Measurements from ENCODE around the gene REC114.

The REC114 gene

GRCh38 chr15:73601451-73602445 is 158.8 kb downstream of the REC114 start:
- in situ Hi-C loops (cut with MboI; ENCODE audit: low sequenced_read_pairs) = no loop called here

GRCh38 chr15:73602446-73602843 is 159.5 kb downstream of the REC114 start:
- in situ Hi-C loops (cut with MboI; ENCODE audit: low sequenced_read_pairs) = no loop called here

DNA sequence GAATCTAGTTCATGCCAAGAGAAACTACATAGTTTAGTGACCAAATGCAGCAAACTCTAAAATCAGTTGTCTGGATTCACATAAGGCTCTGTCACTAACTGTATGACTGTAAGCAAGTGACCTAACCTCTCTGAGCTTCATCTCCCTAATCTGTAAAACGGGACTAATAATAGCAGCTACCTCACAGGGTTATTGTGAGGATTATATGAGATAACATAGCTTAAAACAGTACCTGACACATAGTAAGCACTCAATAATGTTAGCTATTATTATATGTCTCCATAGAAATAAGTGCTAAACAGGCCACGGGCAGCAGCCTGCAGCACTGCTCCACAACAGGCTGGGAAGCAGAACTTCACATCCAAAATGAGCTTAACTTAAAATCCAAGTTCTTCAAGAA is 160.0 kb downstream of the REC114 start:
- in situ Hi-C loops (cut with MboI; ENCODE audit: low sequenced_read_pairs) = no loop called here

GRCh38 chr15:73604477-73604876 is 161.5 kb downstream of the REC114 start:
- in situ Hi-C loops (cut with MboI; ENCODE audit: low sequenced_read_pairs) = no loop called here

- in situ Hi-C loops (cut with MboI; ENCODE audit: low sequenced_read_pairs) = no loop called here
These were observed 162.9 kb downstream of the REC114 start for GRCh38 chr15:73605759-73606436.

DNA sequence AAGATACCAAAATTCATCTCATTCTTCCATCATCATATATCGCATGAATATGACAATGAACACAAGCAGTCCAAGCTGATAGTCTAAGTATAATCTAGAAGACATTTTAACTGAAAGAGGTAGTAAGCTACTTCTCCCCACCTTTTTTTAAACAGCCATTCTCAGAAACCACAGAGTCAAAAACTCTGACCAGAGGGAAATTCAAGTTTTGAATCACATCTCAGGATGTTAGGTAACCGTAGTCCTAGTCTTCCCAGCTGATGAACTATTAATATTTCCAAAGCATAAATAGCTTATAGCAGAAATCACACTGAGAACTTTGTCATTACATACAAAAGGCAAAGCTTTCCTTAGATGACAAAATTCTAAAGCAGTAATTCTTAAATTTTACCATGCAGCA is 164.4 kb downstream of the REC114 start:
- in situ Hi-C loops (cut with MboI; ENCODE audit: low sequenced_read_pairs) = no loop called here

GRCh38 chr15:73607843-73608242 is 164.9 kb downstream of the REC114 start:
- in situ Hi-C loops (cut with MboI; ENCODE audit: low sequenced_read_pairs) = no loop called here

DNA sequence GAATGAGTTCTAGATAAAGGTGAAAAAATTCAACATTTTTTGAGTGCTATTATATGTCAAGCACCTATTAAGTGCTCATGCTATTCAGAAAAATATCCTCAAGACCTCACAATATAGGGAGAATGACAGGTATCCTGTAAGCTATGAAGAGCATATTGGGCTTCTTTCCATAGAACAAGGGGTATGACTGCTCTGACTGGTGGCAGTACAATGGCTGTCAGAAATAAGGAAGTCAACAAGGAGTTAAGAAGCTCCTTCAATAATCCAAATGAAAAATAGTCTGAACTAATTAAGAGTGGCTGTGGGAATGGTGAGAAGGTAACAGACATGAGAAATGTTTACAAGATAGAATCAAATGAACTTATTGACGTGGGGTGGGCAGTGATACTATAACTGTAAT is 165.5 kb downstream of the REC114 start:
- in situ Hi-C loops (cut with MboI; ENCODE audit: low sequenced_read_pairs) = no loop called here

- in situ Hi-C loops (cut with MboI; ENCODE audit: low sequenced_read_pairs) = no loop called here
These were observed 166.0 kb downstream of the REC114 start for GRCh38 chr15:73608941-73609340.
